ENCODE measurements around the gene CORO1C.
"Not testable (repeated sequence)": the region's sequence is repeated elsewhere in the genome, so short reads cannot be mapped to it uniquely, and the experiment has no call there.

Gene CORO1C

DNA sequence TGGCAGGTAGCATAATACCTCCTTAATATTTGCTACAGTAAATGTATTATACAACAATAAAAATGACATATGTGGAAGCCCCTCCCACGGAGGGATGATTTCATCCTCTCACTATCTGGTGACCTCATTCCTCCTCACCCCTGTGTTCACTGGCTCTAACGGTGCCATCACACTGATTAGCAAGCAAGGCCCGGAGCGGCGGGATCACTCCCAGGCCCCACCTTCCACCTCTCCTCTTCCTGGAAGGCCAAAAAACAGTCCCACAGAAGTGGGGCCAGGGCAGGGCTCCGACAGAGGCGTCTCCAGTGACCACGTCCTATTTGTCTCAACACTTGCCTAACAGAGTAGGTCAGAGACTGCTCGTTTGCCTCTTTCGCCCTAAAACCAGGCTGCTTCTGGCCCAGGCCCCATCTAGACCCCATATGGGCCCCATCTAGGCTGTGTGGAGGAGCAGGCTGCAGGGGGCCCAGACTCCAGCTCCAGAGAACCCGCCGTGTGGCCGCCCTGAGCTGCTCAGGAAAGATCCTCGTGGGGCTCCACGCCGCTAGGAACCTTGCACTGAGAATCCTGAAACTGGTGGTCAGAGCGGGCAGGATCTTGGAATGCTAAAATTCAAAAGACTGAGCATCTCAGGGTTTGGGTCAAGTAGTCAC, 101.4 kb downstream of the CORO1C start:
- no peak for DNase-seq

DNA sequence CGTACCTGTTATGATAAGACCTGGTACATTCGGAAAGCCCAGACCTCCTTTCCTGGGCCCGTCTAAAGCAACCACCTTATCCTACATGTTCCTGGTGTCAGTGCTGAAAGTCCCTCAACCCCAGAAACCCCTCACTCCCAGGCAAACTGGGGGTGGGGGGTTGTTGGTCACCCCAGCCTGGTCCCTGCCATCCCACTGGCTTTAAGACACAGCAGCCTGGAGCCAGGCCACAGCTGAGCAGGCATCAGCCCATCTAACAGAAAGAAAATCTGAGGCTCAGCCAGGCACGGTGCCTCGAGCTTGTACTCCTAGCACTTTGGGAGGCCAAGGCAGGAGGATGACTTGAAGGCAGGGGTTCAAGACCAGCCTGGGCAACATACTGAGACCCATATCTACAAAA, 102.2 kb downstream of the CORO1C start:
- no peak for DNase-seq

DNA sequence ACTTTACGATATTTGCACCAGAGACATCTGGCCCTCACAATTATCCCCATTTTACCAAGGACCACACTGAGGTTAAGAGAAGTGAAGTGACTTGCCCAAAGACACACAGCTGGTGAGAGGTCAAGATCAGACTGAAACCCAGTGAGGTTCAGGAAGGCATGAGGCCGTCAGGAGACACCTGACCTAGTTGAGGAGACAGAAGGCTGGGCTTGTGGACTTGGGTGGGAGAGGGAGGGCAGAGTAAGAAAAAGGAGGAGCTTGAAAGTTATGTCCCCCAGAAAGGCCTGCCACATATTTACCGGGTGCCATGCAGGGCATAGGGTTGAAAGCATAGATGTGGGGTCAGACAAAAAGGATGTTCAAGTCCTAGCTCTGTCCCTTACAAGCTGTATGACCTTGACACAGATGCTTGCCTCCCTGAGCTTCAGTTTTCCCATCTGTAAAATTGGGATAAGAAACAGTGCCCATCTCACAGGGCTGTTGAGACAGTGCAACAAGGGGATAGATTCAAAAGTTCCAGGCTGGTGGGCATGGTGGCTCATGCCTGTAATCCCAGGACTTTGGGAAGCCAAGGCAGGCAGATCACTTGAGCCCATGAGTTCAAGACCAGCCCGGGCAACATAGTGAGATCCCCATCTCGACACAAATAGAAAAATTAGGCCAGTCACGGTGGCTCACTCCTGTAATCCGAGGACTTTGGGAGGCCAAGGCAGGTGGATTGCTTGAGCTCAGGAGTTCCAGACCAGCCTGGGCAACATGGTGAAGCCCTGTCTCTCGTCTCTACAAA, 104.0 kb downstream of the CORO1C start:
- no peak for DNase-seq

DNA sequence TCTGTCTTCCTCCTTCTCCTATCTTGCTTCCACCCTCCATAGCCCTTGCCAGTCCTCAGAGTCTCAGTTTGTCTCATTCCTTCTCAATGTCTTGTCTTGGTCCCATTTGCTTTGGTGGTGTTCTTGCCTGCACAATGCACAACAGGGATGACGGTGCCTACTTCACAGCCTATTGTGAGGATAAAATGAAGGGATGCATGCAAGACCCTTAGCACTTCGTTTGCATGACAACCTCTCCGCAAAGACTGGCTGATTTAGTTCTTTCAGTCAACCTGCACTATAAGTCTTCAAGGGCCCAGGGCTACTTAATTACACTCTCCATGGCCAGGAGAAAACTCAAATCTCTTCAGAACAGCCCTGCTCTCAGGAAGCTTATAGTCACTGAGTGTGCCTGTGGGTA, 106.1 kb downstream of the CORO1C start:
- DNase-seq, result no peak

DNA sequence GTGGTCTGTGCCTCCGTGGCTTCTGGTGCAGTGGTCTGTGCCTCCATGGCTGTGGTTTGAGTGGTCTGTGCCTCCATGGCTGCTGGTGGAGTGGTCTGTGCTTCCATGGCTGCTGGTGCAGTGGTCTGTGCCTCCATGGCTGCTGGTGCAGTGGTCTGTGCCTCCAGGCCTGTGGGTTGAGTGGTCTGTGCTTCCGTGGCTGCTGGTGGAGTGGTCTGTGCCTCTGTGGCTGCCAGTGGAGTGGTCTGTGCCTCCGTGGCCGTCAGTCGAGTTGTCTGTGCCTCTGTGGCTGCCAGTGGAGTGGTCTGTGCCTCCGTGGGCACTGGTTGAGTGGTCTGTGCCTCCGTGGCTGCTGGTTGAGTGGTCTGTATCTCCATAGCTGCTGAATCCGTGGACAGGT, 107.7 kb downstream of the CORO1C start:
- DNase-seq, result no peak

DNA sequence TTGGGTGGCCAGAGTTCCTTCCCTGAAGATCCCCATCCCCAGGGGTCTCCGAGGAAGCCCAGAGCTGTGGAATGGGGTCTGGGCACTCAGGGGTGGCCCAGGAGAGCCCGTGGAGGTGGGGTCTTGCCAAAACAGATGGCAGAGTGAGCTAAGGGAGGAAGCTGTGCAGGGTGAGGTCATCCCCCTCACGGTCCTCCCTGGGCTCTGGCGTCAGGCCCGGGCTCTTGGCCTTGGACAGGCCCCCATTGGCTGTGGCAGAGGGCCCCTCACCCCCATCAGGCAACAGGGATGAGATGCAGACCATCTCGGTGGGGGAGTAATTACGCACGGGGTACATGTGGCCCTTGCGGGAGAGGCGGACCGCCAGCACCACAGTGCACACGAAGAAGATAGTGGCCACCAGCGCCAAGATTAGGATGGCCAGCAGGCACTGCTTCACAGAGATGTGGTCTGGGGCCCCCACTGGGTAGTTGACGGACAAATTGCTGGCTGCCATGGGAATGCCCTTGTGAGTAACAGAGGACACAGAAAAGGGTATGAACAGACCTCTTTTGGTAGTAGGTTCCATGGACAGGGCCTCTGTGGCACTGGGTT, 108.3 kb downstream of the CORO1C start:
- DNase-seq, result no peak

DNA sequence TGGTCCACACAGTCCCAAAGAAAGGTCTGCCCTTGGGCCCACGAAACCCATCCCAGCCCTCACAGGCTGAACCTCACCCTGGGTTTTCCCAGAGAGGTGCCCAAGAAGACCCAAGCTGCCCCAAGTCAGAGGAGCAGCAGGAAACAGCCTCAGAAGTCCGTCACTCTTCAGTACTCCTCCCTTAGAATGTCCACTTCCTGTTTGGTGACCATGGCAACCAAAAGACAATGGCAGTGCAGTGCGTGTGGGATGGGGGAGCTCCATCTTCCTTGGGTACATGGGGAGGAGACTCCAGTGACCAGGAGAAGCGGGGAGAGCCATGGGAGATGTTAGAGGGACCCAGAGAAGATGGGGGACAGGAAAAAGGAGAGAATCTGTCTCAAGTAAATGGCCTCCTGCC, 108.9 kb downstream of the CORO1C start:
- no peak for DNase-seq

DNA sequence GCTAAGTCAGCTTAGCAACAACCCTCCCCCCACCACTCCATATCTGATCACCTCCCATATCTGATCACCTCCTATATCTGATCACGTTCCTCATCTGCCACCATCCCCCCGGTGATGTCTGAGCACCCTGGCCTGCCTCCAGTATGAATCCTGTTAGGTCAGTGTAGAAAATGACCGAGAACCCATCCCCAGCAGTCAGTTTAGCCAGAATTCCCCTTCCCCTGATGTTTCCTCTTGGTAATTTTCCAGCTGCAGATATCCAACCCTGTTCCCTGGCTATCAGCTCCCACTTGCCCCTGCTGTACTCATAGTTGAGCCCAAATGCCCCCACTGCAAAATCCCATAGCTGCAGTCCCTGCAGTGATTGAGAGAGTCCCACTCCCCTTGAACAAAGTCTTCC, 110.2 kb downstream of the CORO1C start:
- DNase-seq, result no peak

DNA sequence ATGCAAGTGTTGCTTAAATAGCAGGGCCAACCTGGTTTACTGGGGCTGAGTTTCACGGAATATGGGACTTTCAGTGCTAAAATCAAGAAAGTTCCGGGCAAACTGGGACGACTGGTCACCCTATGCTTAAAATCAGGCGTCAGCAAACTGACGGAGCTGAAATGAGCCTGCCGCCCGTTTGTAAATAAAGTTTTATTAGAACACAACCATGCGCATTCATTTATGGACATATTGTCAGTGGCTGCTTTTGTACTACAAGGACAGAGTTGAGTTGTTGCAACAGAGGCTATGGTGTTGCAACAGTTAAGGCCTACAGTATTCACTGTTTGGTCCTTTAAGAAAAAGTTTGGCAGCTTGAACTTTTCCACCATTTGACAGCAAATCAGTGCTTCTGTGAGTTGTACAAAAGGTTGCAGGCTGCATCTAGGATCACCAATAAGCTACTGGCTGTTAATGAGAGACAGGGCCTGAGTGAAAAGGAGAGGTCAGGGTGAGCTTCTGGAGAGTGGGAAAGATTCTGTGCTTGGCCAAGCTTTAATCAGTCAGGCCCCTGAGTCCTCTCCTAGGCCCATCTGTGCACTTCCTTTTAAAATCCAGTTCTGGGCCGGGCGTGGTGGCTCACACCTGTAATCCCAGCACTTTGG, 111.0 kb downstream of the CORO1C start:
- no peak for DNase-seq

DNA sequence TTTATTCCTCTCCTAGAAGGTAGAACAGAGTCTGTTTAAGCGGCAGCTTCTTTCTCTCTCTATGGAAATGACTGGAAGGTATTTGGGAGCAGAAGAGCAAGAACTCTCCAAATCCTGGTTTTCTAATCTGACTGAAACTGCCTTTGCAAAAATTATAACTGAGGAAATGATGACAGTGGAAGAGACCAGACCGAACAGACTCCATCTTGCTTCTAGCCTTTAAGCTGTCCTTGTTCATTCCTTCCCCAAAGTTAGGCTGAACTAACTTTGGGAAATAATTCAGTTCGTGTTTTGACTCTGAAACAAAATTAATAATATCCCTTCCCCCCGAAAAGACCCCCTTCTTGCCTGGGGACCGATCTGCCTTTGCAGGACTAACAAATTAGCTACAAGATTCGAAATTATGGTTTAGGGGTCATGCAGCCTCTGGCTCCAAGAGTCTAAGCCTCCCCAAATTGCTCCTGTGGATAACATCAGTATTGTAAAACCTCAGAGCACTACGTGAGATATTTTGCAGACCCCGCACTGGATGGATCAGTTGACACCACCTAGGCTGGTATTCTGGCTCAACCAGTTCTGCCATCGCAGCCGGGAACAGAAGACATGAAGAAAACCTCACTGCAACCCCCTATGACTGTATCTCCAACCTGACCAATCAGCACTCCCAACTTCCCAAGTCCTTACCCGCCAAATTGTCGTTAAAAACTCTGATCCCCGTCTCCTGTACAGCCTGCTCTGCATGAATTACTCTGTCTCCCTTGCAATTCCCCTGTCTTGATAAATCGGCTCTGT, 111.8 kb downstream of the CORO1C start:
- no peak for DNase-seq

DNA sequence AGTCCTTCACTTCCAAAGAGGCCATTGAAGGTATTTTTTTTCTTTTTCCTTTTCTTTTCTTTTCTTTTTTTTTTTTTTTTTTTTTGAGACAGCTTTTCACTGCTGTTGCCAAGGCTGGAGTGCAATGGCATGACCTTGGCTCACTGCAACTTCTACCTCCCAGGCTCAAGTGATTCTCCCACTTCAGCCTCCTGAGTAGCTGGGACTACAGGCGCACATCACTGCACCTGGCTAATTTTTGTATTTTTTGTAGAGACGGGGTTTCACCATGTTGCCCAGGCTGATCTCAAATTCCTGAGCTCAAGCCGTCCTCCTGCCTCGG, 112.4 kb downstream of the CORO1C start:
- DNase-seq, result not testable (repeated sequence)

DNA sequence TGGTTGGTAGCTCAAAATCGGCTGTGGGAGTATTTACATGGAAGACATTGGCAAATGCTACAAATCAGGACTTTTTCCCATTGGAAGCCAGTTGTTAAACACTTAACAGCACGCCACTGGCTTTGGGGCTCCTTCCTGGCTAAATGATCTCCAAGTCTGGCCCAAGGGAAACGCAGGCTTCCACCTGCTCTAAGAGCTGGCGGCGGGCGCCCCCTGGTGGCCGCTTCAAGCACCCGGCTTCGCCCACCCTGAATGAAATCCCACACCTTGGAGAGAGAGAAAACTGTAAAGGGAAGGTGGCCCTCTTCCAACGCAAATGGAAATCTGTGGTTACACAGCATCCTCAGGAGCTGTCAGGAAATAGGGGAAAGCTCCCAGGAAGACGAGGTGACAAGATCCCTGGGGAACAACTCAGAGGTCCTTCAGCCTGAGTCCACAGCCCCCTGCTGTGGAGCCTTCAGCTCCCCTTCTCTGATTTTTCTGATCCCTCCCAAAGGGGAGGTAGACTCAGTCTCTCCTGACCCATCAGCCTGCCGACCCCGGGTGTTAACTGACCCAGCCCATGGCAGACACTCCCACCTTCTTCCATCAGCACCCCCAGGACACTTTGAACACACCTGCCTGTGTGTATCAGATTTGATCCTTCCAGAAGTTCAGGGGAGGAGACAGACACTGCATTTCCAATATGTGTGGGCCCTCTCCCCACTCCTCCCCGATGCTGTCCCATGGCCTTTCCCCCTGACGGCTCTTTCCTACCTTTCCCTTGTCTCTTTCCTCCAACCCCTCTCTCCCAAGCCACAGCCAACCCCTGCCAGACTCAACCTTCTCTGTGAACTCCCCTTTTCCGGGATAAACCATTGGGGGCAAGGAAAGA, 113.0 kb downstream of the CORO1C start:
- peak; percentile 36 for DNase-seq

DNA sequence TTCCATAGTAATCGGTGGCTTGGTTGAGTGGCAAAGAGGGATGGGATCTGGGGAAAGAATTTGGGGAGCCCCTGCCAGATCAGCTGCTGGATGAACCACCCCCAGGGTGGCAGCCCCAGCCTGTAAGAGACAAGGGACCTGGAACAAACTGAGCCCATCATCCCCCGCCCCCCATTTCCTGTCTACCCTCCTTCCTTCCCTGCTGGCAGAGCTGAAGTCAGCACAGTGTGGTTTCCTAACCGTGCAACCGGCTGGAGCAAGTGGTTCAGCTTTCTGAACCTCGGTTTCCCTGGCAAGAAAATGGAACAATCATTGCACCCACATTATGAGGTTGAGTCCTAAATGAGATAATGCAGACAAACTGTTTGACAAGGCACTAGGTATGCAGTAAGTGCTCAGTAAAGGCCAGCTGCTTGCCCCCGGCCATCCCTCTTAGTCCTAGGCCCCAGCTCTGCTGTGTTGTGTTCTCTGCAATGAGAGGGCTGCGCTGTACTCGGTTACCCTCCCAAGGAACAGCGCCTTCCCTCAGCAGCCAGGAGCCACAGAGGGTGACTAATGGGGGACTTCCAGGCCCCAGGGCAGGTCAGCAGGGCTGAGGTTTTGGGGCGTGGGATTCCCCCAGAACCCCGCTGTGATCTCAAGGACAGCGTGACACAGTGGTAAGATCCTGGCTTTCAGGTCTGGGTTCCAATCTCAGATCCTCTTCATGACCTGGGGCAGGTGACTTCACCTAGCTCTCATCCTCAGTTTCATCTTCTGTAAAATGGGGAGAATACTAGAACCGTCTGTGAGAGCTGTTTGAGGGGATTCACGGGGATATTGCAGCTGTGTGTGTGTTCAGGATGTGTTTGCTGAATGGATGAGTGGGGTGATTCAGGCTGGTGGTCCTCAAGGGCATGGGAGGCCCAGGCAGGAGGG, 114.1 kb downstream of the CORO1C start:
- no peak for DNase-seq

DNA sequence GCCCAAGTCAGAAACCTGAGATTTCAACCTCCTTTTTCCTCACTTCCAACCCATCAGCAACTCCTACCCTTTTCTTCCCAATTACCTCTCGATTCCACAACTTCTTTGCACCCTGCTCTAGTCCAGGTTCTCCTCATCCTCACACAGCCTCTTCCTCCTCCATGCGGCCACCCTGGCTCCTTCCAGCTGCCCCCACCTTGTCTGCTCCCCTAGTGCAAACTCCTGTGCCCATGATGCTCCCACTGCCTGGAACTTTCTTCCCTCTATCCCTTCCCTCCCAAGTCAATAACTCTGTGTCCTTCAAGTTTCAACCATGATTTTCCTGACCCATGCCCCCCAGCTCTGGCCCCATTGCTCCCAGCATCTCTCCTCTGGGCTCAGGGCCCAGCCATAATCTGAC, 115.0 kb downstream of the CORO1C start:
- no peak for DNase-seq

DNA sequence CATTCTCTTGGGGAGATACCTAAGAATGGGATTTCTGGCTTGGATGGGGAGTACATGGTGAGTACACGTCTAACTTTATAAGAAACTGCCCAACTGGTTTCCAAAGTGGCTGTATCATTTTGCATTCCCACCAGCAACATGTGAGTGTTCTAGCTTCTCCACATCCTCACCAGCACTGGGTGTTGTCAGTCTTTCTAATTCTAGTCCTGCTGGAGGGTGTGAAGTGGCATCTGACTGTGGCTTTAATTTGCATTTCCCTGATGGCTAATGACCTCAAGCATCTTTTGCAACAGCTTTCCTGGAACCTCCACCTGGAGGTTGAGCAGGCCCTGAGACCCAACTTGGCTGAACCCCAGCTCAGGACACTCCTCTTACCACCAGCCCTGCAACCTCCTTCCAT, 115.4 kb downstream of the CORO1C start:
- no peak for DNase-seq

DNA sequence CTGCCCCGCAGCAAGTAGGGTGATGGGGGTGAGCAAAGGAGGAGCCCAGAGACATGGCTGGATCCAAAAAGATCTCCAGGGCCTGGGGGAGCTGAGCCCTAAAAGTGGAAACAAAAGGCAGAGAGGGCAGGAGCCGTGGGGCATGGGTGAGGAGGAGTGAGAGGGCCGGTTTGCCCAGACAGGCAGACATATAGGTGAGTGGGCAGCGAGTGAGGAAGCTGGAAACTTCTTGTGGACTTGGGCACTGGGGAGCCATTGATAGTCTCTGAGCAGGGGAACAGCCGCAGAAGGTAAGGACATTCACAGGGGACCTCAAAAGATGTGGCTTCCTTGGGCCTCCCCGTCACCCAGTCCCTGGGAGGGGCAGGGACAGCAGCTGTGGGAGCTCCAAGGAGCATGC, 116.7 kb downstream of the CORO1C start:
- no peak for DNase-seq

DNA sequence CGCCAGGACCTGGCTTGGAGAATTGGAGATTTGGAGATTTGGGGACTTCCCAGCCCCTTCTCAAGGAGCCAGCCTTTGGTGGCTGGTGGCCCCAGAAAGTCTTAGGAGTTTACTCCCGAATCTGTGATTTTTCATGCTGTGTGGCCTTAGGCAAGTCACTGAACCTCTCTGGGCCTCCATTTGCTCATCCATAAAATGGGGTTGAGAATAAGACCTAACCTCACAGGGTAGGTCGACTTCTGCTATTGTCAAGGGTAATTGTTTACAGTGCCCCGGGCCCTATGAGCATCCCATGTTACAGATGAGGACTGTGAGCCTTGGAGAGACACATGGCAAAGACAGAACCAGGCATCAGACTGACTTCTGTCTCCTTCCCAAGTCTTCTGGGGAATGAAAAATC, 117.3 kb downstream of the CORO1C start:
- no peak for DNase-seq

DNA sequence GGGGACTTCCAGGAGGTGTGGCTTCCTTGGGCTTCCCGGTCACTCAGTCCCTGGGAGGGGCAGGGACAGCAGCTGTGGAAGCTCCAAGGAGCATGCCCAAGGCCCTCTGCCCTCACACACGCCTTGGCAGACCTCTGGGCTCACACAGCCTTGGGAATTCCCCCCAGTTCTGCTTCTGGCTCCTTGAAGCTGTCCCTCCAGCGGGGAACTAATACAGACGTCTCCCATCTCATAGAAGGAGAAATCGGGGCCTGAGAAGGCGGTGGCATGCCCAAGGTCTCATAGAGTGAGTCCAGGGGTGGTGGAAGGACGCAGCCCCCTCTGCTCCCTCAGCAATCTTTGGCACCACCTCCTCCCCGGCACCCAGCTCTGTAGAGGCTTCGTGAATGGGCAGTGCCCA, 117.8 kb downstream of the CORO1C start:
- DNase-seq, result no peak

DNA sequence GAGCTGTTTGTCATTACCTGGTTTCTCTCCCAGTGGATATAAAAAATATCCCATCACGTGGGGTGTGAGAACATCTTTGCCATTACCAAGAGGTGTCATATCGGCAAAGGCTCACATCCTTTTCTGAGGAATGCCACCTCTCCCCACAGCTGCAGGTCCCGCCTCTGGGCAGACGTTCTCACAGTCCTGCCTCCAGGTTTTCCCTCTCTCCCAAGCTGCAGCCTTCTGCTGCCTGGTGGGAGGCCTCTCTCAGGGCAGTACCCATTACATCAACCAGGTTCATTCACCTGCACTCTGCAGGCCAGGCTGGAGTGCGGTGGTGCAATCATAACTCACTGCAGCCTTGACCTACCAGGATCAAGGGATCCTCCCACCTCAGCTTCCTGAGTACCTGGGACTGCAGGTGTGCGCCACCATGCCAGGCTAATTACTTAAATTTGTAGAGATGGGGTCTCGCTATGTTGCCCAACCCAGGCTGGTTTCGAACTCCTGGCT, 118.5 kb downstream of the CORO1C start:
- no peak for DNase-seq

DNA sequence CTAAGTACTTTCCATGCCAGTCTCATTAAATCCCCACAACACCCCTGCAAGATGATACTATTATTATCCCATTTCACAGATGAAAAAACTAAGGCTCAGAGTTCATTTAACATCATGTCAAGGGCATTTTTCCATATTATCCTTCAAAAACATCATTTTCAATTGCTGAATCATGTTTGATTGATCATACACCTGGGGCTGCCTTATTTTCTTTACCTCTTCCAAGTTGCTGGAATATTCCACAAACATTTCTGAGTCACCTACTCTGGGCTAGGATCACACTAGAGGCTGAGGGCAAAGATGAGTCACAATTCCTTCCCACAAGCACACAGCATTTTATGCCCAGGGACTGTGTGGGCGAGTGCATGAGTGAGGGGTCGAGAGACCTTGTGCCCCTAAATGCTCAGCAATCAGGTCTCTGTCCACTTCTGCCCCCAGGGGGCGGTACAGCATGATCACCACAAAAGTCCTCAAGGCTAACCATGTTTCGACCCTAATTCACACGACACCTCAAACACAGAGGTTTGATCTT, 119.4 kb downstream of the CORO1C start:
- no peak for DNase-seq
